ENCODE results near the gene NOXRED1. TPM values are rescaled to one million over a fixed set of nuclear protein-coding genes. Genes with fewer than 3 reads are reported as not detected.

The NOXRED1 gene
- total and polyA plus RNA-seq, 2 donors (not counting 1 experiment from before 2014, with no cell fraction given), result 0.42 to 1.5 TPM

GRCh38 chr14:77442196-77442595 is 18.9 kb upstream of the NOXRED1 start:
- H3K9ac ChIP-seq (ENCODE audit: low read length), result no peak overlapping the region
- H3K4me2 ChIP-seq (replicated peaks; ENCODE audit: low read depth, low read length, poor library complexity, severe bottlenecking), result no peak overlapping the region
- Mint-ChIP-seq H3K4me3 (no peak overlapping the region), H3K27ac (no peak overlapping the region), H3K9me3 (ENCODE audit: insufficient read depth) (no peaks in the 10 kb centered on the region), H3K4me1 (no peaks in the 10 kb centered on the region), H3K27me3 (no peaks in the 10 kb centered on the region)
- no peaks in the 10 kb centered on the region for H3K79me2 ChIP-seq (ENCODE audit: control insufficient read depth, insufficient read depth, low read length)
- POLR2A ChIA-PET, result no interaction called here
- no CpG with 5 or more reads among the region's 2 CpGs for WGBS (ENCODE audit: insufficient coverage)
- H3K9me3 ChIP-seq (ENCODE audit: control extremely low read depth in 1 of 3, control insufficient read depth in 2 of 3, insufficient read depth in 1 of 3, low read length in 2 of 3), result no peaks in the 10 kb centered on the region
- H3K27me3 ChIP-seq (replicated peaks in 1 of 4; ENCODE audit: control extremely low read depth in 1 of 4, control insufficient read depth in 3 of 4, insufficient read depth in 4 of 4, low read length in 3 of 4), result no peaks in the 10 kb centered on the region
- H3K4me3 ChIP-seq (ENCODE audit: control extremely low read depth in 1 of 5, extremely low read depth in 1 of 5, insufficient read depth in 1 of 5, low read depth in 2 of 5, low read length in 4 of 5), result no peak overlapping the region
- DNase-seq, result no peak
- H2AFZ ChIP-seq (ENCODE audit: insufficient read depth, low read depth, low read length, poor library complexity, severe bottlenecking), result no peak overlapping the region
- peaks cover 0 to 46% of the 10 kb centered on the region in 2 experiments for H3K36me3 ChIP-seq (replicated peaks in 1 of 2; ENCODE audit: control extremely low read depth in 1 of 2, control insufficient read depth in 1 of 2, extremely low read depth in 1 of 2, insufficient read depth in 2 of 2, low read length in 1 of 2)
- no peak overlapping the region for H3K27ac ChIP-seq (ENCODE audit: low read length in 2 of 2)
- H4K20me1 ChIP-seq (ENCODE audit: control insufficient read depth, insufficient read depth, low read length, poor library complexity, severe bottlenecking), result no peaks in the 10 kb centered on the region
- intact Hi-C loops (cut with micrococcal nuclease), result no loop called here
- CTCF ChIA-PET, result no interaction called here
- H3K4me1 ChIP-seq (ENCODE audit: control insufficient read depth in 2 of 2, insufficient read depth in 2 of 2, low read length in 2 of 2), result no peaks in the 10 kb centered on the region
- TF ChIP-seq, protein P1, sequence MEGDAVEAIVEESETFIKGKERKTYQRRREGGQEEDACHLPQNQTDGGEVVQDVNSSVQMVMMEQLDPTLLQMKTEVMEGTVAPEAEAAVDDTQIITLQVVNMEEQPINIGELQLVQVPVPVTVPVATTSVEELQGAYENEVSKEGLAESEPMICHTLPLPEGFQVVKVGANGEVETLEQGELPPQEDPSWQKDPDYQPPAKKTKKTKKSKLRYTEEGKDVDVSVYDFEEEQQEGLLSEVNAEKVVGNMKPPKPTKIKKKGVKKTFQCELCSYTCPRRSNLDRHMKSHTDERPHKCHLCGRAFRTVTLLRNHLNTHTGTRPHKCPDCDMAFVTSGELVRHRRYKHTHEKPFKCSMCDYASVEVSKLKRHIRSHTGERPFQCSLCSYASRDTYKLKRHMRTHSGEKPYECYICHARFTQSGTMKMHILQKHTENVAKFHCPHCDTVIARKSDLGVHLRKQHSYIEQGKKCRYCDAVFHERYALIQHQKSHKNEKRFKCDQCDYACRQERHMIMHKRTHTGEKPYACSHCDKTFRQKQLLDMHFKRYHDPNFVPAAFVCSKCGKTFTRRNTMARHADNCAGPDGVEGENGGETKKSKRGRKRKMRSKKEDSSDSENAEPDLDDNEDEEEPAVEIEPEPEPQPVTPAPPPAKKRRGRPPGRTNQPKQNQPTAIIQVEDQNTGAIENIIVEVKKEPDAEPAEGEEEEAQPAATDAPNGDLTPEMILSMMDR (IDR thresholded peaks at IDR 0.05), result no peak
- no peak for TF ChIP-seq EZH2 (IDR thresholded peaks at IDR 0.05; ENCODE audit: borderline replicate concordance, insufficient read depth, low read depth, low read length, poor library complexity, severe bottlenecking)
- ATAC-seq (ENCODE audit: low read depth), result no peak

DNA sequence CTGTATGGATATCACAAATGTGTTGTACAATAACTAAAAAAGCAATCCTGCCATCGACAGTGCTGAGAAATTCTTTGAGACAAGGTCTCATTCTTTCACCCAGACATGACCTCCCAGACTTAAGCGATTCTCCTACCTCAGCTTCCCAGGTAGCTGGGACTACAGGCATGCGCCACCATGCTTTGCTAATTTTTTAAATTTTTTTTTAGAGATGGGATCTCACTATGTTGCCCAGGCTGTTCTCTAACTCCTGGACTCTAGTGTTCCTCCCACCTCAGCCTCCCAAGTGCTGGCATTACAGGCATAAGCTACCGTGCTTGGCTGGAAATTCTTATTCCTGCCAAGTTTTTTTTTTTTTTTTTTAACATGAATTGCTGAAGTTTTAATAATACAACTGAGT is 16.5 kb upstream of the NOXRED1 start:
- peaks cover 0 to 55% of the 10 kb centered on the region in 2 experiments for H3K36me3 ChIP-seq (replicated peaks in 1 of 2; ENCODE audit: control extremely low read depth in 1 of 2, control insufficient read depth in 1 of 2, extremely low read depth in 1 of 2, insufficient read depth in 2 of 2, low read length in 1 of 2)
- ATAC-seq (ENCODE audit: low read depth) (no peak), DNase-seq (no peak)
- H2AFZ ChIP-seq (ENCODE audit: insufficient read depth, low read depth, low read length, poor library complexity, severe bottlenecking), result no peak overlapping the region
- H4K20me1 ChIP-seq (ENCODE audit: control insufficient read depth, insufficient read depth, low read length, poor library complexity, severe bottlenecking), result no peaks in the 10 kb centered on the region
- ChIA-PET CTCF (no interaction called here), POLR2A (interaction anchor here (0.7 kb wide), 1 partner anchor 322 kb away, joined by 4 read pairs; no protein-coding TSS in a partner anchor)
- WGBS (ENCODE audit: insufficient coverage), result 100% methylated on average over 2 of the region's 4 CpGs
- H3K27me3 Mint-ChIP-seq, result no peaks in the 10 kb centered on the region
- H3K79me2 ChIP-seq (ENCODE audit: control insufficient read depth, insufficient read depth, low read length), result no peaks in the 10 kb centered on the region
- H3K4me1 Mint-ChIP-seq, result no peaks in the 10 kb centered on the region
- no peaks in the 10 kb centered on the region for H3K4me1 ChIP-seq (ENCODE audit: control insufficient read depth in 2 of 2, insufficient read depth in 2 of 2, low read length in 2 of 2)
- H3K4me2 ChIP-seq (replicated peaks; ENCODE audit: low read depth, low read length, poor library complexity, severe bottlenecking), result no peak overlapping the region
- no peak overlapping the region for H3K4me3 ChIP-seq (ENCODE audit: control extremely low read depth in 1 of 5, extremely low read depth in 1 of 5, insufficient read depth in 1 of 5, low read depth in 2 of 5, low read length in 4 of 5)
- TF ChIP-seq EZH2 (IDR thresholded peaks at IDR 0.05; ENCODE audit: borderline replicate concordance, insufficient read depth, low read depth, low read length, poor library complexity, severe bottlenecking), result no peak
- TF ChIP-seq, protein P1 (IDR thresholded peaks at IDR 0.05), result no peak
- no peak overlapping the region for H3K27ac Mint-ChIP-seq
- no peaks in the 10 kb centered on the region for H3K27me3 ChIP-seq (replicated peaks in 1 of 4; ENCODE audit: control extremely low read depth in 1 of 4, control insufficient read depth in 3 of 4, insufficient read depth in 4 of 4, low read length in 3 of 4)
- no peak overlapping the region for H3K4me3 Mint-ChIP-seq
- H3K9ac ChIP-seq (ENCODE audit: low read length), result no peak overlapping the region
- intact Hi-C loops (cut with micrococcal nuclease), result no loop called here
- no peak overlapping the region for H3K27ac ChIP-seq (ENCODE audit: low read length in 2 of 2)
- H3K9me3 Mint-ChIP-seq (ENCODE audit: insufficient read depth), result no peaks in the 10 kb centered on the region
- H3K9me3 ChIP-seq (ENCODE audit: control extremely low read depth in 1 of 3, control insufficient read depth in 2 of 3, insufficient read depth in 1 of 3, low read length in 2 of 3), result no peaks in the 10 kb centered on the region

Measured in B cell (primary cell).